Activated T-cell treated with anti-CD3 and anti-CD28 coated beads for 24 hours (primary cell): ENCODE measurements around the gene OR8B12.
"Not testable (repeated sequence)": the region's sequence is repeated elsewhere in the genome, so short reads cannot be mapped to it uniquely, and the experiment has no call there.

Experiments used
- DNase-seq: peaks from one replicate; pipeline ENCODE4 v3.0.0-alpha.2; 2020; ENCODE audit warnings: low read depth

The OR8B12 gene

GRCh38 chr11:124519850-124520549 lies 23.5 kb downstream of the OR8B12 start:
- DNase-seq = no peak

- no peak for DNase-seq
Measured at GRCh38 chr11:124518989-124519451, 24.4 kb downstream of the OR8B12 start.

- no peak for DNase-seq
Measured at GRCh38 chr11:124517314-124517713, 26.1 kb downstream of the OR8B12 start.

- DNase-seq = not testable (repeated sequence)
Measured at GRCh38 chr11:124514675-124515074, 28.8 kb downstream of the OR8B12 start.

- no peak for DNase-seq
Measured at GRCh38 chr11:124514131-124514530, 29.3 kb downstream of the OR8B12 start.

- no peak for DNase-seq
Measured at GRCh38 chr11:124511745-124512144, 31.7 kb downstream of the OR8B12 start.

GRCh38 chr11:124510279-124510678 lies 33.2 kb downstream of the OR8B12 start:
- no peak for DNase-seq

- no peak for DNase-seq
Measured at GRCh38 chr11:124499711-124500110, 43.7 kb downstream of the OR8B12 start.

GRCh38 chr11:124493016-124493655 lies 50.3 kb downstream of the OR8B12 start:
- no peak for DNase-seq
